OCI-LY1 (cell line): ENCODE measurements around the gene PPP1R27.
A peak's percentile ranks its signal among the peaks of the same experiment; 100 is the strongest.

Experiments used
- H2AFZ ChIP-seq: fragments of 200-600 bp; sonication (generic), shearing (Covaris generic); 2 replicates; pipeline ENCODE4 v1.6.0; 2014; ENCODE audit warnings: antibody characterized with exemption, mild to moderate bottlenecking, low read length
- H3F3A ChIP-seq: fragments of 200-600 bp; sonication (generic), shearing (Covaris generic); 2 replicates; pipeline ENCODE4 v1.6.0; 2014; ENCODE audit warnings: mild to moderate bottlenecking, antibody characterized with exemption, low read length, moderate library complexity; ENCODE audit not compliant: insufficient read depth
- H3K27ac ChIP-seq: fragments of 200-600 bp; sonication (generic); 2 replicates; pipeline ENCODE4 v1.5.1; 2014; ENCODE audit warnings: low read length, mixed run types, mild to moderate bottlenecking, low read depth; ENCODE audit not compliant: poor library complexity, severe bottlenecking
- H3K27me3 ChIP-seq: fragments of 200-600 bp; sonication (generic); 2 replicates; pipeline ENCODE4 v1.6.0; 2014; ENCODE audit warnings: antibody characterized with exemption, mild to moderate bottlenecking, low read length, moderate library complexity; ENCODE audit not compliant: insufficient read depth
- H3K36me3 ChIP-seq: fragments of 200-600 bp; sonication (generic); 2 replicates; pipeline ENCODE4 v1.6.1; 2014; ENCODE audit warnings: mild to moderate bottlenecking, antibody characterized with exemption, low read length, moderate library complexity, mixed read lengths; ENCODE audit not compliant: insufficient read depth
- H3K4me1 ChIP-seq: fragments of 200-600 bp; sonication (generic); 2 replicates; pipeline ENCODE4 v1.5.1; 2014; ENCODE audit warnings: mild to moderate bottlenecking, low read length, moderate library complexity; ENCODE audit not compliant: insufficient read depth, severe bottlenecking
- H3K4me2 ChIP-seq: fragments of 200-600 bp; sonication (generic), shearing (Covaris generic); 2 replicates; pipeline ENCODE4 v1.6.1; 2014; ENCODE audit warnings: low read length
- H3K4me3 ChIP-seq: fragments of 200-600 bp; sonication (generic); 2 replicates; pipeline ENCODE4 v1.5.1; 2014; ENCODE audit warnings: low read length, low read depth, mild to moderate bottlenecking, mixed read lengths; ENCODE audit not compliant: poor library complexity, severe bottlenecking
- H3K79me2 ChIP-seq: fragments of 200-600 bp; shearing (Covaris generic); 2 replicates; pipeline ENCODE4 v1.6.1; 2016; ENCODE audit warnings: mixed run types, low read length, mixed read lengths; ENCODE audit not compliant: insufficient read depth
- H3K9ac ChIP-seq: fragments of 200-600 bp; sonication (generic), shearing (Covaris generic); 2 replicates; pipeline ENCODE4 v1.6.1; 2014; ENCODE audit warnings: mild to moderate bottlenecking, low read length, mixed read lengths
- H3K9me2 ChIP-seq: fragments of 200-600 bp; sonication (generic), shearing (Covaris generic); 2 replicates; pipeline ENCODE4 v1.6.1; 2014; ENCODE audit warnings: low read depth, mild to moderate bottlenecking, low read length, mixed read lengths
- H3K9me3 ChIP-seq: fragments of 200-600 bp; shearing (Covaris generic); 2 replicates; pipeline ENCODE4 v1.6.1; 2014; ENCODE audit warnings: low read length, mixed read lengths
- H4K20me1 ChIP-seq: fragments of 200-600 bp; sonication (generic), shearing (Covaris generic); 2 replicates; pipeline ENCODE4 v1.6.0; 2016; ENCODE audit warnings: mild to moderate bottlenecking, low read length; ENCODE audit not compliant: insufficient read depth
- CTCF ChIP-seq: fragments of 200-600 bp; sonication (generic), shearing (Covaris generic); IDR thresholded peaks from 2 replicates; pipeline ENCODE4 v1.5.1; 2017; ENCODE audit warnings: mild to moderate bottlenecking, antibody characterized with exemption, low read length, moderate library complexity, mixed read lengths
- EZH2 ChIP-seq: fragments of 200-600 bp; sonication (generic), shearing (Covaris generic); IDR thresholded peaks from 2 replicates; pipeline ENCODE4 v1.8.0; 2017; ENCODE audit warnings: borderline replicate concordance, mixed run types, mild to moderate bottlenecking, antibody characterized with exemption, low read length, moderate library complexity, mixed read lengths

Gene PPP1R27

GRCh38 chr17:81808778-81809555, 25.9 kb downstream of the PPP1R27 start:
- H3K36me3 ChIP-seq, result no peaks in the 10 kb centered on the region
- H3K9me2 ChIP-seq, result no peaks in the 10 kb centered on the region
- H3K4me2 ChIP-seq, result no peak overlapping the region
- no peaks in the 10 kb centered on the region for H3K4me1 ChIP-seq
- H2AFZ ChIP-seq, result no peak overlapping the region
- H3K27ac ChIP-seq, result no peak overlapping the region
- no peak overlapping the region for H3K4me3 ChIP-seq
- H4K20me1 ChIP-seq, result no peaks in the 10 kb centered on the region
- no peaks in the 10 kb centered on the region for H3K79me2 ChIP-seq
- no peak overlapping the region for H3K9ac ChIP-seq
- H3F3A ChIP-seq, result no peaks in the 10 kb centered on the region
- TF ChIP-seq EZH2 (no peak), CTCF (peak; percentile 24; the same call in 1 of the 2 replicates)
- peaks cover 8% of the 10 kb centered on the region; the same call in 1 of the 2 replicates for H3K27me3 ChIP-seq
- H3K9me3 ChIP-seq, result no peaks in the 10 kb centered on the region

DNA sequence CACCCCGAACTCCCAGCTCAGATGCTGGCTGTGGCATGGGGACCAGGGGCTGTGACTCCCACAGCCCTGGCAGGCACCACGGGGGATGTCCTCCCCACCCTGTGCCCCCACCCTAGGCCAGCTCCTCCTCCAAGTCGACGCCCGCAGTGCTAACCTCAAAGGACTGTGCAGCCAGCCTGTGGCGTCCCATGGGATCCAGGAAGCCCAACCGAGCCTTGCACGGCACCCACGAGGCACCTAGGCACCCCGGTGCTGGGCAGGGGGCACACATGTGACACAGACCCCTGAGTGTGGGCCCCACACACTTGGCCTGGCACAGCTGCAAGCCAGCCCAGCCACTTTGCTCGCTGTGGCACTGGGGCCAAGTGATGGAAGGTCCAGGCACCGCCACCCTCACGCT, 27.0 kb downstream of the PPP1R27 start:
- H3K9me3 ChIP-seq, result no peaks in the 10 kb centered on the region
- H3K27me3 ChIP-seq, result peaks cover 13% of the 10 kb centered on the region
- no peak overlapping the region for H2AFZ ChIP-seq
- H3K4me1 ChIP-seq, result no peaks in the 10 kb centered on the region
- no peaks in the 10 kb centered on the region for H3K79me2 ChIP-seq
- H3K9me2 ChIP-seq, result no peaks in the 10 kb centered on the region
- no peaks in the 10 kb centered on the region for H3K36me3 ChIP-seq
- no peak overlapping the region for H3K4me2 ChIP-seq
- no peaks in the 10 kb centered on the region for H3F3A ChIP-seq
- no peak overlapping the region for H3K9ac ChIP-seq
- TF ChIP-seq CTCF (no peak), EZH2 (no peak)
- no peak overlapping the region for H3K4me3 ChIP-seq
- no peak overlapping the region for H3K27ac ChIP-seq
- H4K20me1 ChIP-seq, result no peaks in the 10 kb centered on the region

- H3K4me2 ChIP-seq, result no peak overlapping the region
- peaks cover 14% of the 10 kb centered on the region for H3K27me3 ChIP-seq
- no peak overlapping the region for H3K27ac ChIP-seq
- no peak overlapping the region for H3K9ac ChIP-seq
- H4K20me1 ChIP-seq, result no peaks in the 10 kb centered on the region
- no peak overlapping the region for H2AFZ ChIP-seq
- no peaks in the 10 kb centered on the region for H3K9me2 ChIP-seq
- H3K79me2 ChIP-seq, result no peaks in the 10 kb centered on the region
- H3K36me3 ChIP-seq, result no peaks in the 10 kb centered on the region
- no peaks in the 10 kb centered on the region for H3K4me1 ChIP-seq
- no peaks in the 10 kb centered on the region for H3F3A ChIP-seq
- H3K4me3 ChIP-seq, result no peak overlapping the region
- TF ChIP-seq CTCF (no peak), EZH2 (no peak)
- no peaks in the 10 kb centered on the region for H3K9me3 ChIP-seq
Measured at GRCh38 chr17:81807210-81807719, 27.6 kb downstream of the PPP1R27 start.
